ENCODE results near the gene MKLN1. TPM values are rescaled to one million over a fixed set of nuclear protein-coding genes. Genes with fewer than 3 reads are reported as not detected.

MKLN1 gene
- total and polyA plus RNA-seq, 7 donors, result 14.7 to 70.8 (median 42.9) TPM

DNA sequence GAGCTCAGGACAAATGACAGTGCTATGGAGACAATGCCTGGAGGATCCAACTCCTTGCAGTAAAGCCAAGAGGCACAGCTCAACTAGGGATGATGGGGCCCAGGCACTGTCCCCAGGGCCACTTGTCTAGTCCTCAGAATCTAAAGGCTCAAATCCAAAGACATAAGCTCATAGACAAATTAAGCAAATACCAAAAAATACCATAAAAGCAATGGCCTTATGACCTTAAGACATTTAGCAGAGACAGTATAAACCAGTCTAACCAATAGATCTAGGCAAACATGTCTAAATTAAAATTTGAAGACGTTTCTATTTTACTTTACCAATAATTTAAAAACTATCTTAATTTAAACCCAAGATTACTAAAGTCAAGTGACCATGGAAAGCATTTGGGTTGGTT, 14.8 kb upstream of the MKLN1 start:
- intact Hi-C loops (cut with DNase I), result no loop called here
- Histone ChIP-seq H3K9me3 (no peaks in the 10 kb centered on the region), H3K27ac (no peak overlapping the region), H3K27me3 (ENCODE audit: insufficient read depth in 3 of 3, low read length in 2 of 3) (no peaks in the 10 kb centered on the region), H3K4me3 (no peak overlapping the region), H3K4me1 (no peaks in the 10 kb centered on the region), H3K36me3 (ENCODE audit: insufficient read depth in 1 of 2, low read depth in 1 of 2) (no peaks in the 10 kb centered on the region)
- WGBS, 3 donors, result 59 to 83% (median 62%) methylated on average over 1 of the region's 1 CpG
- DNase-seq, result no peak
- ATAC-seq, result no peak
- TF ChIP-seq, protein P1, sequence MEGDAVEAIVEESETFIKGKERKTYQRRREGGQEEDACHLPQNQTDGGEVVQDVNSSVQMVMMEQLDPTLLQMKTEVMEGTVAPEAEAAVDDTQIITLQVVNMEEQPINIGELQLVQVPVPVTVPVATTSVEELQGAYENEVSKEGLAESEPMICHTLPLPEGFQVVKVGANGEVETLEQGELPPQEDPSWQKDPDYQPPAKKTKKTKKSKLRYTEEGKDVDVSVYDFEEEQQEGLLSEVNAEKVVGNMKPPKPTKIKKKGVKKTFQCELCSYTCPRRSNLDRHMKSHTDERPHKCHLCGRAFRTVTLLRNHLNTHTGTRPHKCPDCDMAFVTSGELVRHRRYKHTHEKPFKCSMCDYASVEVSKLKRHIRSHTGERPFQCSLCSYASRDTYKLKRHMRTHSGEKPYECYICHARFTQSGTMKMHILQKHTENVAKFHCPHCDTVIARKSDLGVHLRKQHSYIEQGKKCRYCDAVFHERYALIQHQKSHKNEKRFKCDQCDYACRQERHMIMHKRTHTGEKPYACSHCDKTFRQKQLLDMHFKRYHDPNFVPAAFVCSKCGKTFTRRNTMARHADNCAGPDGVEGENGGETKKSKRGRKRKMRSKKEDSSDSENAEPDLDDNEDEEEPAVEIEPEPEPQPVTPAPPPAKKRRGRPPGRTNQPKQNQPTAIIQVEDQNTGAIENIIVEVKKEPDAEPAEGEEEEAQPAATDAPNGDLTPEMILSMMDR (IDR thresholded peaks at IDR 0.05), result no peak

- no peaks in the 10 kb centered on the region for H3K27me3 ChIP-seq (ENCODE audit: insufficient read depth in 3 of 3, low read length in 2 of 3)
- H3K4me1 ChIP-seq, result no peaks in the 10 kb centered on the region
- ATAC-seq (no peak), DNase-seq (no peak)
- no peak overlapping the region for H3K27ac ChIP-seq
- no peak overlapping the region for H3K4me3 ChIP-seq
- peaks cover 0 to 11% of the 10 kb centered on the region in 2 donors for H3K36me3 ChIP-seq (ENCODE audit: insufficient read depth in 1 of 2, low read depth in 1 of 2)
- TF ChIP-seq, protein P1 (IDR thresholded peaks at IDR 0.05), result no peak
- no peaks in the 10 kb centered on the region for H3K9me3 ChIP-seq
- intact Hi-C loops (cut with DNase I), result no loop called here
Measured at GRCh38 chr7:131320603-131321002, 7.1 kb upstream of the MKLN1 start.

GRCh38 chr7:131321656-131322055, 6.0 kb upstream of the MKLN1 start:
- Histone ChIP-seq H3K4me1 (peaks cover 4% of the 10 kb centered on the region), H3K9me3 (no peaks in the 10 kb centered on the region), H3K36me3 (ENCODE audit: insufficient read depth in 1 of 2, low read depth in 1 of 2) (peaks cover 0 to 11% of the 10 kb centered on the region in 2 donors), H3K4me3 (no peak overlapping the region), H3K27me3 (ENCODE audit: insufficient read depth in 3 of 3, low read length in 2 of 3) (no peaks in the 10 kb centered on the region), H3K27ac (no peak overlapping the region)
- ATAC-seq (no peak), DNase-seq (no peak)
- TF ChIP-seq, protein P1 (IDR thresholded peaks at IDR 0.05), result no peak
- intact Hi-C loops (cut with DNase I), result no loop called here

- no peak overlapping the region for H3K27ac ChIP-seq
- no peak overlapping the region for H3K4me3 ChIP-seq
- peaks cover 8% of the 10 kb centered on the region for H3K4me1 ChIP-seq
- no peaks in the 10 kb centered on the region for H3K9me3 ChIP-seq
- ATAC-seq, result no peak
- no peak for DNase-seq
- H3K36me3 ChIP-seq (ENCODE audit: insufficient read depth in 1 of 2, low read depth in 1 of 2), result peaks cover 0 to 11% of the 10 kb centered on the region in 2 donors
- TF ChIP-seq, protein P1 (IDR thresholded peaks at IDR 0.05), result no peak
- 91 to 96% (median 91%) methylated on average over 1 of the region's 1 CpG for WGBS, 3 donors
- H3K27me3 ChIP-seq (ENCODE audit: insufficient read depth in 3 of 3, low read length in 2 of 3), result no peaks in the 10 kb centered on the region
- intact Hi-C loops (cut with DNase I), result no loop called here
Measured at GRCh38 chr7:131322061-131322460, 5.6 kb upstream of the MKLN1 start.

- DNase-seq (no peak), ATAC-seq (no peak)
- intact Hi-C loops (cut with DNase I), result no loop called here
- TF ChIP-seq, protein P1 (IDR thresholded peaks at IDR 0.05), result no peak
- H3K9me3 ChIP-seq, result no peaks in the 10 kb centered on the region
- H3K36me3 ChIP-seq (ENCODE audit: insufficient read depth in 1 of 2, low read depth in 1 of 2), result peaks cover 0 to 11% of the 10 kb centered on the region in 2 donors
- H3K4me3 ChIP-seq, result no peak overlapping the region
- H3K27ac ChIP-seq, result no peak overlapping the region
- peaks cover 8% of the 10 kb centered on the region for H3K4me1 ChIP-seq
- 86 to 90% (median 88%) methylated on average over 7 of the region's 7 CpGs for WGBS, 3 donors
- no peaks in the 10 kb centered on the region for H3K27me3 ChIP-seq (ENCODE audit: insufficient read depth in 3 of 3, low read length in 2 of 3)
Measured at GRCh38 chr7:131322861-131323260, 4.8 kb upstream of the MKLN1 start.
